K562 (cell line): Measurements from ENCODE around the gene EMD. TPM values are rescaled to one million over a fixed set of nuclear protein-coding genes. Genes with fewer than 3 reads are reported as not detected.

Experiments used
- CAMTA2 ChIP-seq: fragments of 250-450 bp; sonication (Bioruptor Pico); conservative IDR thresholded peaks from 2 replicates; pipeline ENCODE4 v1.5.1; 2022
- CBX8 ChIP-seq: fragments of 200-600 bp; sonication (generic); IDR thresholded peaks from 2 replicates; pipeline ENCODE4 v1.6.1; 2012; ENCODE audit warnings: borderline replicate concordance, mixed run types, low read depth, mild to moderate bottlenecking, moderate library complexity, mixed read lengths, low read length, control low read depth, inconsistent platforms; ENCODE audit not compliant: poor library complexity, severe bottlenecking; ENCODE audit errors: extremely low read depth
- CCNT2 ChIP-seq: IDR thresholded peaks from 2 replicates; pipeline ENCODE4 v1.6.1; 2011; ENCODE audit warnings: borderline replicate concordance, low read depth, mild to moderate bottlenecking, moderate library complexity, mixed read lengths, low read length; ENCODE audit not compliant: insufficient read length; ENCODE audit errors: extremely low read depth
- GABPB1 ChIP-seq: sonication (generic); formaldehyde crosslinking; IDR thresholded peaks from 2 replicates; pipeline ENCODE4 v1.8.0; 2022; ENCODE audit warnings: mild to moderate bottlenecking, missing genetic modification reagents
- HIVEP1 ChIP-seq: fragments of 250-450 bp; sonication (Bioruptor Pico); IDR thresholded peaks from 2 replicates; pipeline ENCODE4 v1.4.0; 2020; ENCODE audit warnings: mild to moderate bottlenecking
- JUN ChIP-seq, 2 experiments: sonication (generic) in 1 of 2; formaldehyde crosslinking in 1 of 2; IDR thresholded peaks; 2 replicates each; pipeline versions ENCODE4 v1.6.1 to v1.8.0; 2012 to 2022; ENCODE audit warnings: borderline replicate concordance in 2 of 2, mild to moderate bottlenecking in 2 of 2, improper control_type of control experiment in 1 of 2, low read depth in 1 of 2, low read length in 1 of 2, missing genetic modification reagents in 1 of 2
- KLF1 ChIP-seq: fragments of 450-650 bp; IDR thresholded peaks from 2 replicates; pipeline ENCODE4 v1.6.1; 2016; ENCODE audit warnings: missing genetic modification characterization, missing compliant biosample characterization
- LCOR ChIP-seq: sonication (generic); formaldehyde crosslinking; IDR thresholded peaks from 2 replicates; pipeline ENCODE4 v1.8.0; 2022; ENCODE audit warnings: mild to moderate bottlenecking, missing genetic modification reagents
- MYBL2 ChIP-seq, 2 experiments: fragments of 450-650 bp in 1 of 2; sonication (generic) in 1 of 2; formaldehyde crosslinking in 1 of 2; IDR thresholded peaks; 2 replicates each; pipeline versions ENCODE4 v1.6.1 to v1.8.1; 2017 to 2022; ENCODE audit warnings: borderline replicate concordance in 1 of 2, inconsistent platforms in 1 of 2, low read depth in 1 of 2, mild to moderate bottlenecking in 1 of 2, missing genetic modification reagents in 1 of 2, moderate library complexity in 1 of 2
- NCOR1 ChIP-seq: fragments of 450-650 bp; IDR thresholded peaks from 2 replicates; pipeline ENCODE4 v1.6.1; 2016; ENCODE audit warnings: mild to moderate bottlenecking, moderate library complexity
- NEUROD1 ChIP-seq: fragments of 150-350 bp; IDR thresholded peaks from 2 replicates; pipeline ENCODE4 v1.6.1; 2014; ENCODE audit warnings: borderline replicate concordance, low read length, low read depth; ENCODE audit not compliant: partially characterized antibody
- NR2C2 ChIP-seq, 2 experiments: fragments of 200-800 bp in 1 of 2; sonication (Bioruptor generic) in 1 of 2; sonication (generic) in 1 of 2; formaldehyde crosslinking in 1 of 2; IDR thresholded peaks; 2 replicates each; pipeline versions ENCODE4 v1.6.1 to v1.8.0; 2016 to 2022; ENCODE audit warnings: mild to moderate bottlenecking in 1 of 2, missing compliant biosample characterization in 1 of 2, missing genetic modification characterization in 1 of 2, missing genetic modification reagents in 1 of 2
- TCF3 ChIP-seq: sonication (generic); formaldehyde crosslinking; IDR thresholded peaks from 2 replicates; pipeline ENCODE4 v1.4.0; 2020; ENCODE audit warnings: mild to moderate bottlenecking, missing genetic modification reagents
- TEAD1 ChIP-seq, 2 experiments: fragments of 450-650 bp in 1 of 2; sonication (generic) in 1 of 2; formaldehyde crosslinking; IDR thresholded peaks; 2 replicates each; pipeline versions ENCODE4 v1.4.0 to v1.8.0; 2020 to 2022; ENCODE audit warnings: mild to moderate bottlenecking in 2 of 2, missing genetic modification reagents in 1 of 2
- TEAD4 ChIP-seq, 2 experiments: sonication (generic) in 1 of 2; formaldehyde crosslinking in 1 of 2; IDR thresholded peaks; 2 replicates each; pipeline versions ENCODE4 v1.6.1 to v1.8.0; 2012 to 2022; ENCODE audit warnings: borderline replicate concordance in 1 of 2, inconsistent platforms in 1 of 2, low read length in 1 of 2, mild to moderate bottlenecking in 1 of 2, missing genetic modification reagents in 1 of 2
- ZNF232 ChIP-seq: sonication (generic); formaldehyde crosslinking; IDR thresholded peaks from 2 replicates; pipeline ENCODE4 v1.8.0; 2022; ENCODE audit warnings: mild to moderate bottlenecking, missing genetic modification reagents
- ZNF277 ChIP-seq: fragments of 250-450 bp; sonication (Bioruptor Pico); IDR thresholded peaks from 2 replicates; pipeline ENCODE4 v1.8.0; 2022; ENCODE audit warnings: inconsistent platforms, mild to moderate bottlenecking, moderate library complexity, borderline replicate concordance
- polyA plus RNA-seq, 8 experiments: library from polyadenylated mRNA; depleted of rRNA in 4 of 8; stranded (reverse) in 5 of 8; unstranded in 3 of 8; fragments of >200 nt; fragmentation: Nextera tagmentation in 2 of 8; fragmentation: Illumina TruSeq in 1 of 8; extraction: Ambion mirVana in 2 of 8; extraction: Trizol in 1 of 8; gene quantifications; 2 replicates each; pipeline versions ENCODE4 v1.2.1 to v1.2.3, GENCODE V29; 2011 to 2014; ENCODE audit warnings: inconsistent platforms in 1 of 8, missing spikeins in 1 of 8
- total RNA-seq, 7 experiments: library from RNA; depleted of rRNA in 6 of 7; stranded (reverse); fragments of >200 nt in 6 of 7; fragmentation: Illumina TruSeq in 2 of 7; extraction: Trizol in 2 of 7; gene quantifications; 2 replicates each; pipeline versions ENCODE4 v1.2.1 to v1.2.3, GENCODE V29; 2011 to 2021; ENCODE audit warnings: low replicate concordance in 1 of 7

The EMD gene
- total and polyA plus RNA-seq, 9 of the 15 experiments (the other 6 are each of a cell fraction or from before 2014, with no cell fraction given) = 2.3 to 206 (median 61.9) TPM

- TF ChIP-seq NR2C2 (CRISPR knock-in tag; IDR thresholded peaks at IDR 0.05) (0 out of 2 replicates have a peak, but pooled peaks have one; percentile 30), NR2C2 (tag; IDR thresholded peaks at IDR 0.05) (no peak), JUN (IDR thresholded peaks at IDR 0.05; ENCODE audit: borderline replicate concordance, low read depth, low read length) (peak; percentile 79), JUN (CRISPR knock-in tag; IDR thresholded peaks at IDR 0.05; ENCODE audit: borderline replicate concordance) (no peak; the same call in 1 of the 2 replicates), MYBL2 (IDR thresholded peaks at IDR 0.05; ENCODE audit: low read depth) (no peak), MYBL2 (CRISPR knock-in tag; IDR thresholded peaks at IDR 0.05; ENCODE audit: borderline replicate concordance) (no peak), LCOR (CRISPR knock-in tag) (peak; percentile 76), CBX8 (no peak), ZNF232 (CRISPR knock-in tag) (0 out of 2 replicates have a peak, but pooled peaks have one; percentile 26), NCOR1 (peak; percentile 35; the same call in 1 of the 2 replicates), TEAD1 (CRISPR knock-in tag; IDR thresholded peaks at IDR 0.05) (peak; percentile 85 to 99), KLF1 (peak; percentile 85; the same call in 1 of the 2 replicates), CAMTA2 (CRISPR knock-in tag) (no peak), HIVEP1 (no peak), NEUROD1 (peak; percentile 23), TCF3 (CRISPR knock-in tag) (0 out of 2 replicates have a peak, but pooled peaks have one; percentile 22), GABPB1 (peak; percentile 56; the same call in 1 of the 2 replicates), ZNF277 (no peak), CCNT2 (peak; percentile 28), TEAD4 (IDR thresholded peaks at IDR 0.05; ENCODE audit: low read length) (peak; percentile 89), TEAD4 (CRISPR knock-in tag; IDR thresholded peaks at IDR 0.05; ENCODE audit: borderline replicate concordance) (no peak; the same call in 1 of the 2 replicates)
Measured at GRCh38 chrX:154368630-154369448, 10.3 kb upstream of the EMD start (continued).
